Fibroblast of peridontal ligament (primary cell): ENCODE results near the gene FAM47C.
"Not testable (repeated sequence)": the region's sequence is repeated elsewhere in the genome, so short reads cannot be mapped to it uniquely, and the experiment has no call there.

Source experiments
- DNase-seq: peaks from one replicate; pipeline ENCODE4 v3.0.0-alpha.2; 2010; ENCODE audit errors: extremely low read depth

Gene FAM47C

GRCh38 chrX:37008182-37008581 lies at the start of gene FAM47C:
FAM47C (plus strand) TSS chrX:37008366; CDS start chrX:37008411, 45 bp downstream.
- DNase-seq: not testable (repeated sequence)

GRCh38 chrX:36961590-36961989 lies 46.6 kb upstream of the FAM47C start:
- DNase-seq: no peak

GRCh38 chrX:36963069-36963808 lies 44.9 kb upstream of the FAM47C start:
- no peak for DNase-seq

GRCh38 chrX:36963852-36964251 lies 44.3 kb upstream of the FAM47C start:
- no peak for DNase-seq

DNA sequence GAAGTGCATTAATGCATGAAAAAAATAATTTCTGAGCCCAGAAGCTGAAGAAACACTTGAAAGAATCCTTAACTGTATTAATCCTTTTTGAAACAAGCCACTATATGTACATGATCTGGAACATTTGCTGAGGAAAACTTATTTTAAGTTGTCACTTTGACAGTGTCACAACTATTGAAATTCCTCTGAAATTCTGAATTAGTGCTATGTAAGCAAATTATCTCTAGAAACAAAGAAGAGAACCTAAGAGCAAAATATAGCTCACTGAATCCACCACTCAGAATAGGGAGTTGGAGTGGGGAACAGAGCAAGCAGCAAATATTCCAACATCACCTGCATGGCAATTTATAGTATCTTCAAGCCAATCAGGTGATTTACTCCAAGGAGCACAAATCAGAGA lies 34.6 kb upstream of the FAM47C start:
- DNase-seq: no peak

DNA sequence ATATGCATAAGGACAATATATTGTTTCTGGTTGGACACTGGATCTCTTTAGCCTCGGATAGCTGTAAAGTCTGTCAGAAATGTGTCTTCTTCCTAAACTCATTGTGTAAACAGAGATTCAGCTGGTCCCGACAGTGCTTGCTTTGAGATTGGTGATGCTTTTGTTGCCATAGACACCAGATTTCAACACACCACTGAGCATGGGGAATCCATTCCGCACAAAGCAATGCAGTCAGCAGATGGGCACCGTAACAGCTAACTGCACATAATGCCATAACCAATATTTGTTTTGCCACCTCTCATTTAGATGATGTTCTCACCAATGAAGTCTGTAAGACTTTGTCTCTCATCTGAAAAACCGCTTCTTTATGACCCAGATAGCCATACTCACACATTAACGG lies 33.3 kb upstream of the FAM47C start:
- DNase-seq: no peak

DNA sequence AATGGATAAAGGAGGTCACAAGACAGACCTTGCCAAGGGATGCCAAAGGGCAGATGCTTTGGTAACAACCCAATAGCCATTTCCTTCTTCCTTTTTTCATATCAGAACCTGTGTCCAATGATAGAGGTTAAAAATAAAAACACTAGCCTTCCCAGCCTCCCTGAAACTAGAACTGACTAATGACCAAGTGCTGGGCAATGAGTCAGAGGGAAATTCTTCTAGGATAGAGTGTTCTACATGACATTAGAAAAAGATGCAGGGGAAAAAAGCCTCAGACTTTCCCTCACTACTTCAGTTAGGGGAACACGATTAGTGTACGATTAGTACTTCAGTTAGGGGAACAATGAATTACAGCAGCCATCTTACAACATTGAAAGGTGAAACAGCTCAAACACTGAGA lies 29.3 kb upstream of the FAM47C start:
- peak; percentile 8 for DNase-seq

DNA sequence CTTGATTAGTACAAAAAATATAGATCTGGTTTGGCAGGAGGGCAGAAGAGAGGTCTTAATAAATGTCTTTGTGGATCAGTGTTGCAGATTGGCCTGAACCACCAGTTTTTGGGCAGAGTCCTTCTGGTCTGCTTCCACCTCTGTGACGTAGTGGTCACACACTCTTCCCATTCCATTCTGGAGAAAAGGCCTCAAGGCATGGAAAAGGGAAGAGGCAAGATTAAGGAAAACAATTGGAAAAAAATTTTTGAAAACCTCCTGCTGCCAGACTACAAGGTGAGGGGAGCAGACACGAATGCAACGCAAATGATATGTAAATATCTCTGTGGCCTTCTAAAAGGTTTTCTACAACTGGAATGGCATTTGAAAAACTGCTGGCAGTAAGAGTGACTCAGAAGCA lies 24.3 kb upstream of the FAM47C start:
- no peak for DNase-seq

DNA sequence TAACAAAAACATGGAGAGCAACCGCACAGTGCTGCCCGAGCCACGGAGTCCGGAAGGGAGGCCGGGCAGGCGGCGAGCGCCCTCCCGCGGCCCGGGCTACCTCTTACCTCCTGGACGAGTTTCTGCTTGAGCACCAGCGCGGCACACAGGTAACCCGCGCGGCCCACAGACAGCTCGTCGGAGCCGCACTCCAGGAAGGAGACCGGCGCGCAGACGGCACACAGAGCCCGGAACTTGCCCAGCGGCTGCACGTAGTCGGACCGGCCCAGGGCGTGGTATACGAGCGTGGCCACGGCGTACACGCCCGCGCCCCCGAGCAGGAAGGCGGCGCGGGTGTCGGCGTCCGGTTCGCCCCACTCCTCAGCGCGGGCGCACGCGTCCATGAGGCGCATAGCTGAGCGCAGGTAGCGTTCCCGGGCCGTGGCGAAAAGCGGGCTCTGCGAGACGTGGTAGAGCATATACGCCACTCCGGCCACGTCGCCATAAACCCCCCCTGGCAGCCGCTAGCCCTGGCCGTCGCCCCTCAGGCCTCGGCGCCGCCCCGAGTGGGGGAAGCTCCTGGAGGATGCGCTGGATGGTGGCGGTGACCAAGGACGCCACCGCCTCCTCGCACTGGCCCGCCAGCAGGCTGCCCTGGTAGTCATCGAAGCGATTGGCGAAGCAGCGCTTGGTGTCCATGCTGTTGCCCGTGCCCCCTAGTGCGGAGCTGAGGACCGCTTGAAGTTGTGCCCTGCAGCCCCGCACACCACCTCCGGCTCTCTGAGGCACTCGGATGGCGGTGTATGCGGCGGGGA lies 22.6 kb upstream of the FAM47C start:
- not testable (repeated sequence) for DNase-seq

GRCh38 chrX:36986231-36986630 lies 21.9 kb upstream of the FAM47C start:
- no peak for DNase-seq

DNA sequence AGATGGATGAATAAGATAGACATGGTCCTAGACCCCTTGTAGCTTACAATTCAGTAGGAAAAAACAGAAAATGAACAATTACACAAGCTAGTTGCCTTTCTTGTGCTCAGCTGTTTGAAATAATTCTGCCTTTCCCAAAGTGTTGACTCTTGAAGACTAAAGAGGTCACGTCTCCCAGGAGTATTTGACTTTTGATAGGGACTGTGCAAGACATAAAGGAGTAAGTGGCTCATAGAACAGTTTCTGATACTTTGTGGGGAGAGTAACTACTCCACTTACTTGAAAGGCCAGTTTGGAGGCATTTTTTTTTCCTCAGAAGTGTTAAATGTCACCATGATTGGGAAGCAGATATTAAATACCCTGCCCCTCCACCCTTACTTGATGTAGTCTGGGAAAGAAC lies 21.0 kb upstream of the FAM47C start:
- DNase-seq: not testable (repeated sequence)

GRCh38 chrX:37000140-37000539 lies 8.0 kb upstream of the FAM47C start:
- no peak for DNase-seq

GRCh38 chrX:37010496-37010895 lies 2.3 kb downstream of the FAM47C start:
- no peak for DNase-seq

DNA sequence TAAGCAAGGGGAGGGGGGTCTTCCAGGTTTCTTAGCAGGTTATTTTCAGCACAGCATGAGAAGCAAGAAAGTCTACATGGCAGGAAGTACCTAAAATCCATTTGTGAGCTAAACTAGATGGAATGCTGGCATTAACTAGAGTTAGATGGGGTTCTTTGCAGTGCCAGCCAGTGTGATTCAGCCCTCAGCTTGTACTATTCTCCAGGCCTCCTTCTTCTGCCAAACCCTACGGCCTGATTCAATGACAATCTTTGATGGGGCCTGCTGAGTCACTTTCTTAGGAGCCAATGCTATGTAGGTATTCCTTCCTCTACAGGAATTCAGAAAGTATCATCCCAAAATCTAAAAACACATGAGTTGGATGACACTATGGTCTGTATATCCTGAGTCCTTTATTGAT lies 26.1 kb downstream of the FAM47C start:
- DNase-seq: not testable (repeated sequence)

DNA sequence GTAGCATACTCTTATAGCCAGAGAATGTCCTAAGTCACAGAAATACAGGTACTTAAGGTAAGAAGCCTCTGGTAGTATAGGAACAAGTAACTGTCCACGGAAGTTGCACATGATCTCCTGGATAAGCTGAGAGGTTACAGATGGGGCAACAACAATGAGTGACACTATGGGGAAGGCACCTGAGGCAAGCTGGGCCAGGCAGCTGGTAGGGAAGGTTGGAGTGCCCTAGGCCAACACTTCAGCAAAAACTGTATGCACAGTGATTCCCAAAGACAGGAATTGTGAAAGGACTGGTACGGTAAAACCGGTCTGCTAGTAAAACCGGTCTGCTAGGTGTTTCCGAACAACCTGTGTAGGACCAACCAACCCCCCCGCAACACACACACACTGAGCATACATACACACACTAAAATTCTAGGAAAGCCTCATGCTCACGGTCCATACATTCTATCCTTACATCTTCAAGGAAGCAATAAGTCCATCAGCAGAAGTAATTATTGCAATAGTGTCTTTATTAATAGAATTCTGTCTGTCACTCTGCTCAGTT lies 28.6 kb downstream of the FAM47C start:
- DNase-seq: not testable (repeated sequence)

DNA sequence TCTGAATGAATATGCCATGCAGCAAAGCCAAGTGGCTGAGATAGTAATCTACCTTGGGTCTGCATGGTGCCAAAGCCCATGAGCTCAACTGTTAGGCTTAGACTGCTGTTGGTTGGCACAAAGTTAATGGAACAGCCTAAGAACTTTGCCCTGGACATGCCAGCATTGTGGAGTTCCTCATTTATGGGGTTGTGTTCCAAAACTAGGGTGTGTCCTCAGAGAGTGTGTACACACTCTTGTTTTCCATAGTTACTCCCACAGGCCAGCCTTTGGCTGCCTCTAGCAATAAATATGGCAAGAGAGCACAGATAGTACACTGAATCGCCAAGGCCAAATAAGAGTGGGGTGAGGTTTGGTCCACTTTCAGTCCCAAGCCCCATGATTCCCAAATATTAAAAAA lies 30.6 kb downstream of the FAM47C start:
- DNase-seq: not testable (repeated sequence)

GRCh38 chrX:37042956-37043885 lies 35.1 kb downstream of the FAM47C start:
- DNase-seq: not testable (repeated sequence)

GRCh38 chrX:37047776-37048175 lies 39.6 kb downstream of the FAM47C start:
- DNase-seq: no peak

DNA sequence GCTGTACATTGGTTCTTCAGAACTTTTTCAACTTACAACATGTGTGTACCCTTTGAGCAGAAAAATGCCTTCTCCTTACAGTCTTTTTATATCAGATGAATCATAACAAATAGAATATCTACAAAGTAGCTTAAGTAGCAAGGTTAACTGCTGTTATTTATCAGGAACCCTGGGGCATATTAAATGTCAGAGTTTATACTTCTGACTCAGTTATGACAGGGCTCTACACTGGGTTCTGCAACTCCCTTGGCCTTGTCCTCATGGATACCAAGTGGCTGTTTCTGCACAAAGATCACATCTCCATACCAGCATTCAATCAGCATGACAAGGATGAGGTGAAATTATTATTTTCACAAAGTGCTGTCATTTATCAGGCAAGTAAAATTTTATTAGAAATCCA lies 49.4 kb downstream of the FAM47C start:
- not testable (repeated sequence) for DNase-seq

GRCh38 chrX:37060999-37061398 lies 52.8 kb downstream of the FAM47C start:
- DNase-seq: peak; percentile 43
